HepG2 (cell line): ENCODE measurements around the gene GLYR1.

Source experiments
- CREB1 ChIP-seq, 2 experiments: fragments of 450-650 bp in 1 of 2; IDR thresholded peaks; 2 replicates each; pipeline ENCODE4 v1.6.1; 2016 to 2017; ENCODE audit warnings: control low read depth in 1 of 2, mild to moderate bottlenecking in 1 of 2, missing compliant biosample characterization in 1 of 2, missing genetic modification characterization in 1 of 2
- ELF1 ChIP-seq: sonication (generic); formaldehyde crosslinking; IDR thresholded peaks from 2 replicates; pipeline ENCODE4 v1.4.0; 2020; ENCODE audit warnings: missing genetic modification reagents
- MNT ChIP-seq: fragments of 450-650 bp; IDR thresholded peaks from 2 replicates; pipeline ENCODE4 v1.6.1; 2016
- ZFX ChIP-seq: sonication (generic); formaldehyde crosslinking; IDR thresholded peaks from 2 replicates; pipeline ENCODE4 v1.4.0; 2020; ENCODE audit warnings: mild to moderate bottlenecking, low read depth, missing genetic modification reagents, moderate library complexity
- ZNF274 ChIP-seq: sonication (generic); formaldehyde crosslinking; IDR thresholded peaks from 2 replicates; pipeline ENCODE4 v1.5.1; 2020; ENCODE audit warnings: mild to moderate bottlenecking, missing genetic modification reagents

- TF ChIP-seq MNT: no peak
- TF ChIP-seq ZNF274: no peak
- TF ChIP-seq CREB1 (IDR thresholded peaks at IDR 0.05): no peak
- TF ChIP-seq CREB1 (CRISPR knock-in tag; IDR thresholded peaks at IDR 0.05): no peak
- no peak for TF ChIP-seq ELF1 (CRISPR knock-in tag)
- TF ChIP-seq ZFX (CRISPR knock-in tag): no peak
These were observed 46.2 kb upstream of the GLYR1 start for GRCh38 chr16:4893103-4893862.
